Lung microvascular endothelial cell (primary cell): ENCODE results near the gene PAEP. TPM values are rescaled to one million over a fixed set of nuclear protein-coding genes. Genes with fewer than 3 reads are reported as not detected.

ENCODE experiments used
- DNase-seq, 2 donors: peaks; one replicate each; pipeline versions ENCODE4 v3.0.0 to v3.0.0-alpha.2; 2010; ENCODE audit warnings: low read depth in 2 of 2
- total RNA-seq: library from RNA; depleted of rRNA; stranded (reverse); fragments of >200 nt; gene quantifications from 2 replicates; pipeline ENCODE4 v1.2.1, GENCODE V29; 2014

PAEP gene
- total RNA-seq, 1 donor from 2014 or later, result not detected

DNA sequence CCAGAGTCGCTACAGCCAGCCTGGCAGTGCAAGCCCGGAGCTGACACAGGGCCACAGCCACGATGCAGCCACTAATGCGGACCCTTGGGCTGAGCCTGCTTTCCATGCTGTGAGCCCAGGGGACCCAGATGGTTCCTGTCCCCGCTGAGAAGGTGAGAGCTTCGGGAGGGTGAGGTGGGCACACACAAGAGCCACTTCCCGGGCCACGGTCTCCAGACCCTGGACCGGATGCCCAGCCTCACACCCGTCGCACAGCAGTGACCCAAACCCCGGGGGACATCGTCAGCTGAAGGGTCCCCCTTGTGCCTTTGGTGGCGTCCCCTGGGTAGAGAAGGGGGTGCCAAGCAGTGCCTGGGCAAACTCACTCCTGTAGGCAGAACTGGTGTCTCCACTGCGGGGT is 13.4 kb downstream of the PAEP start:
- DNase-seq, result no peak

DNA sequence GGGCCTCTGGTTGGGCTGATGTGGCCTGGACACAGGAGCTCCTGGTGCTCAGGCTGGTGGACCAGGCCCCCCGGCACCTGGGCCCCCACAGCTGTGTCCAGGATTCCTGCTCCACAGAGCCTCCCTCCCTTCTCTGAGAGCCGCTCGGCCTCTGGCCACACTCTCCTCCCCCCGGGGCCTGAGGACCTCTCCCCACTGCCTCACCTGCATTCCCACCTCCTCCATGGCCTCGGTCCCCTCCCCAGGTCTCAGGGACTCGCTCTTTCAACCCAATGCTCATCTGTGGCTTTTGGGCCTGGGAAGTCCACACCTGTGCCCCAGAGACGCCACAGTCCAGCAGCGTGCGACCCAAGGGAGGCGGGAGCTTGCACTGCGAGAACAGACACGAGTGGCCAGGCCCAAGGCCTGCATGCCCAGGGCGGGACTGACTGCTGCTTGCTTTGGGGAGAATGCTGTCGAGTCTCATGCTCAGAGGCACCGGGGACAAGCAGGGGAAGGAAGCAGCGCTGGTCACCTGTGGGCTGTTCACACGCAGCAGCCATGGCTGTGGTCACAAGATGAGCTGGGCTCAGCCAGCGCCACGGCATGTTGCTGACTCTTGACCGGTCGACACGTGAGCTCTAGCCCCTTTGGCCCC is 14.6 kb downstream of the PAEP start:
- no peak for DNase-seq

DNA sequence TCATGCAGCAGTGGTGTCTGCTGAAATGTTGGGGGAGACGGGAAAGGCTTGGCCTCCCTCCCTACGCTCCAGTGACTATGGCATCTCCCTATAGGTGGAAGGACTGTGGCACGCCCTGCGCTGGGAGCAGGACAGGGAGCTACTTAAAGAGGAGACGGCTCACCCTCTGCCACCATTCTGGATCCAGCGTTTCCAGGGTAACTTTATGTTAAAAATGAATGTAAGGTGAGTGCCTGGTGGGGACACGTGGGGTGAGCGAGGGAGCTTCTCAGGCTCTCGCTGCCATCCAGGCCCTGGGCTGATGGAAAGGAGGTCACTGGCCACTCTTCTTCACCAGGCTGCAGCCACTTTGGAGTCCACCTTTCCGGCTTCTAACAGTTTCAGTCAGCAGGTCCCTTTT is 15.7 kb downstream of the PAEP start:
- DNase-seq, result no peak

DNA sequence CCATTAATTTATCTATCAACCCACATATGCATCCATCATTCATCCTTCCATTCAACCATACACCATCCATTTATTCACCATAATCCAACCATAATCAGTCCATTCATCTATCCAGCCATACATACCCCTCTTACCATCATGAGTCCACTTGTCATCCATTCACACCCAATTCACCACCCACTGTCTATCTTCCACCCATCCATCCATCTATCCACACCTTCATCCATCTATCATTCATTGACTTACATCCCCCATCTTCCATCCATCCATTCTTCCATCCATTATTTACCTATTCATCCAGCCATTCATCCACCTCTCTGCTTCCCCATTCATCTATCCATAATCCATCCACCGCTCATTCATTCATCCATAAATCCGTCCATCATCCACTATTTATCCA is 17.8 kb downstream of the PAEP start:
- no peak for DNase-seq

DNA sequence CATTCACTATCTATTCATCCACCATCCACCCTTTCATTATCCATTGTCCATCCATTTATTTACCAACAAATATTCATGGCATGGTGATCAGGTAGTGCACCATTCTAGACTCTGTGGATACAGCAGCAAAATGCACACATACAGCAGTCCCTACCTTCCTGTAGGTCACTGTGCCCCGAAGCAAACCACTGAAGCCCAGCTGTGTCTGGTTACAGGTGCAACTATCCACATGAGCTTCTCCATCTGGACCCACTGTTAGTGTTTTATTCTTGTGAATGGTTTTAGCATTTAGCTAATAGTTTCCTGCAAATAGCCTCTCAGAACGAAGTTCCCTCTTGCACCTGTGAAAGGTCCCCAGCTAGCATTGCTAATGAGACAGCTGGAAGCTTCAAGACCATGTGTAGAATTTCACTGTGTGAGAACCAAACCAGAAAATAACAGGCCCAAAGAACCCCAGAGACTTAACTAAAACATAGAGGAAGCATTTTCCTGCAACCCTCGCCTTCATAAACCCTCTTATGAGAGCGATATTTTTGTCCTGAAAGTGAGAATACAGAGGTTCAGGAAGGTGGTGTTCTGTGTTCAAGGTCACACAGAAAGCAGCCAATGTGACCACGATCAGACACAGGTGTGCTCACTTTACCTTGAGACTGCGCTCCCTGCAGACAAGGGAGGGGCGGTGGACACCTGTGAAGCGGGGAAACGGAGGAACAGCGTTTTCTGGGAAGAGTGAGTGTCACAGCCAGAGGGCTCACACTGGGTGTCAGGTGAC is 18.5 kb downstream of the PAEP start:
- DNase-seq, result no peak

DNA sequence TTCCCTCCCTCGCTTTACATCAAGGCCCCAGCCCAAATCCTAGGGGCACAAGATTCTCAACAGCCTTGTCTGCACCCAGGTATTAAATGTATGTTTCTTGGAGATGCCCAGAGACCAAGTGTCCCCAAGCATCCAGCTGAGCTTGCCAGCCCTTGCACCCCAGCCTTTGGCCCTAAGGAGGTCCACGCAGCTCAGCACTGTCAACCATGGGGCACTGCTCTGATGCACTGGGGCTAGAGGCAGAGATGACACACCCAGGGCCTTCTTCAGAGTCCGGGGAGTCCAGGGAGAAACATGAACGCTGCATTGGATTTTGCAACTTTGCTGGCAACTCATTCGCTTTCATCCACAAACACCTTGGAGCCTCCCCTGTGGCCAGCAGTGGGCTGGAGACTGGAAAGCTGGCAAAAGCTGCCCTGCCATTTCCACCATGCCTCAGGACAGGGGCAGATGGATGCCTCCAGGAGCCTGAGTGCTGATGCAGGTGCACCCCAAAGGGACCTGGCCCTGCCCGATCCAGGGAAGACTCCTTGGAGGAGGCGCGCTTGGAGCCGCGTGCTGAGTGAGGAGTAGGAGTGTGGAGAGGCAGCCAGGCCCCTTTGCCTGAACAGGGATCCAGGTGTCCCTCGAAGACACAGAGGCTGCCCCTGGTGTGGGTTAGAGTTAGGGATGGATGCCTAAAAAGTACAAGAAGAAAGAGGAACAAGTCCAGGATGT is 19.3 kb downstream of the PAEP start:
- no peak for DNase-seq

DNA sequence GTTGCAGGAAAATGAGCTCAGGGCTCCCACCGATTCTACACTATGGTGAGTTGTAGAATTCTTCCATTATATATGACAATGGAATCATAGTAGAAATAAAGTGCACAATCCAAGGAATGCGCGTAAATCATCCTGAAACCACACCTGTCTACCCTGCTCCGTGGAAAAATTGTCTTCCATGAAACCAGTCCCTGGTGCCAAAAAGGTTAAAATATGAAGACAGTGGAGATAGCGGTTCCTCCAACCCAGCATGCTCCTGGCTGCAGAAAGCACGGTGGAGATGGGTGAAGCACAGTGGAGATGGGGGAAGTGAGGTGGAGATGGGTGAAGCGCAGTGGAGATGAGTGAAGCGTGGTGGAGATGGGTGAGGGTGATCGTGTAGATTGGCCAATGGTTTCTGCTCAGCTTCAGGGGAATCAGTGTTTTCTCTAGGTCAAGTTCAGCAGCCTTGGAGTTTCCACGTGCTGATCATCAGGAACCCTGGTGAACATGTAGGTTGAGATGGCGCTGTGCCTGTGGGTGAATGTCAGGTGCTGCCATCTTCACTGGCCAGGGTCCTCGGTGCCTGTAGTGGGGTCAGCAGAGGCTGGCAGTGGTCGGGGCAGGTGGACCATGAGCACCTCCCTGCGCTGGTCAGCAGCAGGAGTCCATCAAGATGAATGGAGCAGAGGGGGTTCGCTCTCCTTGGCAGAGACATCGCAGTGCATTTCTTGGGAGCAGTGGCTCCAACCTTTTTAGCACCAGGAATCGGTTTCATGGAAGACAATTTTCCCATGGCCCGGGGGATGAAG is 20.3 kb downstream of the PAEP start:
- no peak for DNase-seq

DNA sequence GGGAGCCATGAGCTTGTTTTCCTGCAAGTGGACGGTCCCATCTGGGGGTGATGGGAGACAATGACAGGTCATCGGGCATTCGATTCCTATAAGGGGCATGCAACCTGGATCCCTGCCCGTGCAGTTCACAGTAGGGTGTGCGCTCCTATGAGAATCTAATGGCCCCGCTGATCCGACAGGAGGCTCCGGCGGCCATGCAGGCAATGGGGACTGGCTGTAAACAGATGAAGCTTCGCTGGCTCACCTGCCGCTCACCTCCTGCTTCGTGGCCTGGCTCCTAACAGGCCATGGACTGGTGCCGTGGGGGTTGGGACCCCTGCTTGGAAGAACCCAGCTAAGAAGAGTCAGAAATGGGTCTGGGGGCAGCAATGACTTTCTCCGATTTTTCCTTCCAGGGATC is 21.0 kb downstream of the PAEP start:
- no peak for DNase-seq

DNA sequence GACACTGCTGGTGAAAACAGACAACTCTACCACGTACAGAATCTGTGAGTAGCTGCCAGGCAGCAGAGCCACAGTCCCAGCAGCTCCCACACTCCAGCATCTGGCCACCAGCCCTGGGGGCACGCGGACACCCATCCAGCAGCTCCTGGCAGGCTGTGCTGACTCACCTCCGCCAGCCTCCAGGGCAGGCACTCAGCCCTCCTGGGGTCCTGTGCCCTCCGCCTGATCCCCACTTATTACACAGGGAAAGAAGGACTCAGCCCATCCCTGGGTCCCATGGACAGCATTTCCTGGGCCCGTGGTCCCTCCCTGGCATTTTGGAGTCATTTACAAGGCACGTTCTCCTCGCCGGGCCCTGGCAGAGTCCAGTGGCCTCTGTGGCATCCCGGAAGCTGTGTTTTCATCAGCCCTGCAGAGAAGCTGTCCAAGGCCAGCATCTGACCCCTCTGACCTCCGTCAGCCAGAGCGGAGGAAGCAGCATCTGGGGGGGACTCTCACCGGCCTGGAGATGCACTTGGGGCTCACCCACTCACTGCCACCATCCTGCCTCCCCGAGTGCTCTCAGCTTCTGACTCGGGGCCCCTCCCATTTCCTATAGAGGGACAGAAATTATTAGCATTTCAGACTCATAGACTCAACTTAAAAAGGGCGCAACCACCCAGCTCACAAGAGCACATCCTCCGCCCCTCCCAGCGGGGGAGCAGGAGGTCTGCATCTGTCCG is 21.6 kb downstream of the PAEP start:
- DNase-seq, result no peak

DNA sequence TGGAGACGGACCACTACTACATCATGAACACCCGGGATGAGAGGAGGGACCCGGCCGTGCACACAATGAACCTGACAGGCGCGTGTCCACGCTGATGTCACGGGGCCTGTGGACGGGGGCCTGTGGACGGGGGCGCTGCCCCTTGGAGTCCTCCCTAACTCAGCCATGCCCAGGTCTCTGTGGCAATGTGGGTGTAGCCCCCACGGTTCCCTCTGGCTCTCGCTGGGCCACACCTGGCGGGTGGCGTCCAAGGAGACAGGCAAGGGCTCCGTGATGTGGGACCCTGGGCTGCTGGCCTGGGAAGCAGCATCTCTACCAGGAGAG is 22.1 kb downstream of the PAEP start:
- DNase-seq, result no peak

DNA sequence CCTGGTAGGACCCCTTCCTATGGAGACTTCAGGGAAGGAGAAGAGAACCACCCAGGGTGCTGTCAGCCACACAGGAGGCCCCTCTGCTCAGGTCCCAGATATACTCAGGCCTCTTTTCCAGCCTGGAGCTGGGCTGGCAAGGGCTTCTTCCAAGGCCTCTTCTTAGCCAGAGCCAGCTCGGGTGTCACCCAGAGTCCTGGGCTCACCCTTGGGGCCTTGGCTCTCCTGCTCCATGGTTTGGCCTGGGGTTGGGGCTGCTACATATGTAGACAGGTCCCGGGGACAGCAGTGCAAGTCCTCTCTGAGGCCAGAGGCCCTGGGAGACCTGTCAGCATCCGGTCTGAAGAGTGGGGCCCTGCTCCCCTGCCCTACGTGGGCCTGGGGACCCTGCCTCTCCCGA is 22.8 kb downstream of the PAEP start:
- DNase-seq, result no peak

DNA sequence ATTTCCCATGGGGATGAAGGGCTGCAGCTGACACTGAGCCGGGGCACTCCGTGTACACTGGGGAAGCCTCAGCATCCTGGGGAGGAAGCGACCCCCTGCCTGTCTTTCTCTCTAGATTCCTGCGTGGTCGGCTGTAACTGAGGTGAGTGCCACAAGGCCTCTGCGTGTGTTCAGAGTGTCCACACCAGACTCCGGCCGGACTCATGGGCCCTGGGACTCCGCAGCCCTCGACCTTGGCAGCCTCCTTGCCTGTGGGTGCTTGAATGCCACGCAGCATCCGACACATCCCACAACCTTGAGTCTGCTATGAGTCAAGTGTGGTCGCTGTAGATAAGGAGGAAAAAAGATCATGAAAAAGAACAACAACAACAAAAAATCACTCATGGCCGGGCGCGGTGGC is 23.4 kb downstream of the PAEP start:
- no peak for DNase-seq

DNA sequence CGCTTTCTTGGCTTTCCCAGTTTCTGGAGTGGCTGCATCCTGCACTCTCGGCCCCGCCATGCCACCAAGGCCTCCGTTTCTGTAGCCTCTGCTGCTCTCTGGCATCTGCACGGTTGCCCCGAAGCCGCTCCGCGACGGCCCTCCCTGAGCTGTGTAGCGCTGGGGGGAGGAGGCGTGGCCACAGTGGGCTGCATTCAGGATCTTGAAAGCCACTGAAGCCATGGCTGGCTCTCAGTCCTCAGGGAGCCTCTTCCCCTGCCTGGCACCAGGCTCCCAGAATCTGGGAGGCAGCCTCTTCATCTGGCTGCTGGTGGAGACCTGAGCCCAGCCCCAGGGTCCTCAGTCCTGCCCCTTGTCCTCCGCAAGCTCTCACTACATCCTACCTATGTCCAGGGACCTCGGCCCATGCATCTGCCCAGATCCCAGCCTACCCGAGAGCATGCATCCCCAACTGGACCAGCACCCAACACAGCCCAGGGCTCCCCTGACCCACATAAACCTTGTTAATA is 25.1 kb downstream of the PAEP start:
- no peak for DNase-seq

DNA sequence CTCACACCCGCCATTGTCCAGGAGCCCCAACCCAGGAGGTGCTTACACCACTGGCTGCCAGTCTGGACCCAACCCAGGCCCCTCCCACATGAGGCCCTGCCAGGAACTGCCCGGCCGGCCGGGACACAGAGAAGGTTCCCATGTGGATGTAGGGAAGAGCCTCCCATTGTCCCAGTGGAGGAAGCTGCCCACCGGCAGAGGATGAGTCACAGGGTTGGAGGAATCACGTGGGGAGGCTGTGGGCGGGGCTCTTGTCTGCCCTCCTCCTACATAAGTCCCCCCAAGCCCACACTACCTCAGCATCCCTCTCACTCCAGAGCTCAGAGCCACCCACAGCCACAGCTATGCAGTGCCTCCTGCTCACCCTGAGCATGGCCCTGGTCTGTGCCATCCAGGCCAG is 26.1 kb downstream of the PAEP start:
- no peak for DNase-seq

DNA sequence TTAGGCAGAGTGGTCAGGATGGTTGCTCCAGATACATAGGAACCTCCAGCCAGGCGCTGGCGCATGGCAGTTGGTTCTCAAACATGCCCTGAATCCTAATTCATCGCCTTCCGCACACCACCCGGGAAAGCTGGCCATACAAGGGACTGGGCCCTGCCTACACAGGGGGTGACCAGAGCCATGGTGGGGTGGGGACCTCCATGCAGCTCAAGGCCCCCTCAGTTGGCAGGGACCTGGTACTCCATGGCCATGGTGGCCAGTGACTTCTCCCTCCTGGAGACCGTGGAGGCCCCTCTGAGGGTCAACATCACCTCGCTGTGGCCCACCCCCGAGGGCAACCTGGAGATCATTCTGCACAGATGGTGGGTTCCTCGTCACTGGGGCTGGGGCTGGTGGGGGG is 26.8 kb downstream of the PAEP start:
- DNase-seq, result no peak

DNA sequence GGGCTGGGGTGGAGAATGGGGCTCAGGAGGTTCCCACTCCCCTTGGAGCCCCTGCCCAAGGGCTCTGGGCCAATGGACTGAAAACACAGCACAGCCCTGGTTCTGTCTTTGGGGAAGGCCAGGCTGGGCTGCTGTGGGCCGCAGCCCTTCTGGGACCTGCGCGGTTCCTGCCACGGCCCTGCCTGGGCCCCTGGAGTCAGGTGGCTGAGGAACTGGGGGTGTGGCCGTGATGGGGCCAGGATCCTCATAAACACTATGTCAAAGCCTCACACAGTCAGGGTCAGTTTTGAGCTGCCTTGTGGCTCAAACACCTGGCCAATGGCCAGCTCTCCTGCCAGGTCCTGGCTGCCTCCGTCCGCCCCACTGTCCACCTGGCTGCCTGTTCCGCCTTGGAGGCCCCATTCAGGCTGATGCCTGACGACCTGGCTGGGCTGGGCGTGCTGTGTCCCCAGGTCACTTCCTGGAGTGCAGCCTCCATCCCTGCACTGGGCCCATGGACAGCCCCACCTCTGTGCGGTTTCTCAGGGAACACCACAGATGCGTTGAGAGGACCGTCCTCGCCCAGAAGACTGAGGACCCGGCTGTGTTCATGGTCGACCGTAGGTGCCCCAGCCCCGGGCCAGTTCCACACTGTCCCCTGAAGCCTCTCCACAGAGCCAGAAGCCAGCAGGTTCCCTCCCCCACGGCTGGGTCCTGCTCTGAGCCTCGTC is 27.5 kb downstream of the PAEP start:
- no peak for DNase-seq

DNA sequence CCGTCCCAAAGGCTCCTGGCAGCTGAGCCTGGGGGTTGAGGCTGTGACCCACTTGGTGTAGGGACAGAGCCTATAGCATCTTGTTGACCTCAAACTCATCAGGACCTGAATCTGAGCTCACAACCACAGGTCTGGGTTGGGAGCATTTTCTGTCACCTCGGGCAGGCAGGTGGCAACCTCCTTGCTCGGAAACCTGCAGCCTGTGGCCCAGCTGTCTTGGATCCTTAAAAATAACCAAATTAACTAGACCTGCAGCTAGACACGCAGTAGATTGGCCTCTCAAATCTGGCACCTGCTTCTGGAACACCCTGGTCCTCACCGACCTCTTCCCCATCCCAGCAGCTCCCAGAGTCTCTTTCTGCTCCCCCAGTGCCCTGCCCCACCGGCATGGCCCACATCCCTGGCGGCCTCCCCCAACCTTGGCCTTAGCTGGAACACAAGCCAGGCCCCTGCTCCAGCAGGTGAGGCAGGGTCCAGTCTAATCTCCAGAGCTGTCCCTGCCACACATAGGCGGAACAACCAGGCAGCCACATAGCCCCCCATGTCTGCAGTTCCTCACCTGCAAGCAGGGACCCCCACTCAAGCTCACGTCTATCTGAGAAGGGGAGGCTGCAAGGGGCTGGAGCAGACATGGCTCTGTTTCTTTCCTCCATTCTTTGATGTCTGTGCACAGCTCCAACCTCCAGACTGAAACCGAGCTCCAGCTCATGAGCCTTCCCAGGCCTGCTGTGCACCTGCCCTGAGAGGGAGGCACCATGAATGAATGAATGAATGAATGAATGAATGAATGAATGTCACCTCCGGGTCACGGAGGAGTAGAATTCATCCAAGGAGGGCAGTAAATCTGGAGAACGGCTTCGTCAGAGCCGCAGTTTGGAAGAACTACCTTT is 28.3 kb downstream of the PAEP start:
- DNase-seq, result no peak

DNA sequence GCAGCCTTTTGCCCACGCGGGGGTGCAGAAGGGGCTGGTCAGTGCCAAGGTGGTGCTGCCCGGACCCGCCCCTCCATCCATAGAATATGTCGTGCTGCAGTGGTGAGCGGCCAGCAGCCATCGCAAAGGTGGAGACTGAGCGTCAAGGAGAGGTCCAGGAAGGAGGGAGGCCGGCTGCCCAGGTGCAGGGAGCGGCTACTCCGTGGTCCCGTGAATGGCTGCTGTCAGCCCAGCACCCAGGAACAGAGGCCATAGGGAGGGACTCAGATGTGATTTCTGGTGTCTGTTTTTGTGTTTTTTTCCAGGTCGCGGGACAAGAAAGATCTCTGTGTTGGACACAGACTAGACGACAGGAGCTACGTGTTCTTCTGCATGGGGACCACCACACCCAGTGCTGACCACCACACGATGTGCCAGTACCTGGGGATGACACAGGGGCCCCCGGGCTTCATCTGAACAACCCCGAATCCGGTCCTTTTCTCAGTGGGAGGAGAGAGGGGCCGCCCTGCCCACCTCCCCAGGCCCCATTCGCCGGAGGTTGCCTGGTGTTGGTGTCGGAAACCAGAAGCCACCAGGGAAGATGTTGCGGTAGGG is 29.0 kb downstream of the PAEP start:
- no peak for DNase-seq
